Endothelial cell of umbilical vein (primary cell): ENCODE measurements around the gene LCN9. TPM values are rescaled to one million over a fixed set of nuclear protein-coding genes. Genes with fewer than 3 reads are reported as not detected.

Experiments
- BruUV-seq: library from RNA; stranded (reverse); fragments of 400-500 nt; replicated peaks from 2 replicates; lab custom pipeline; 2021; lab: Mats Ljungman, UMichigan
- CTCF ChIA-PET: fragments of 300-600, 350-600 bp; sonication (Branson Sonifier 250); formaldehyde crosslinking; loops from one replicate; lab custom pipeline; 2021; ENCODE audit warnings: antibody characterized with exemption, inconsistent platforms; lab: Charles Lee
- POLR2A ChIA-PET: fragments of 300-600, 350-600 bp; sonication (Branson Sonifier 250); formaldehyde crosslinking; loops from one replicate; lab custom pipeline; 2021; ENCODE audit warnings: antibody characterized with exemption, inconsistent platforms; lab: Charles Lee
- DNase-seq: peaks from one replicate; pipeline ENCODE4 v3.0.0-alpha.2; 2011; ENCODE audit warnings: low read depth, low spot score
- FAIRE-seq: peaks from 2 replicates; lab custom pipeline; 2011; peaks lifted over from hg19 to GRCh38; lab: Jason Lieb, UNC
- H2AFZ ChIP-seq: 2 replicates; pipeline ENCODE4 v1.6.0; 2012; ENCODE audit warnings: low read depth, low read length, control low read depth, inconsistent platforms
- H3K27ac ChIP-seq: 2 replicates; pipeline ENCODE4 v1.5.1; 2011; ENCODE audit warnings: low read depth, mild to moderate bottlenecking, control low read depth, low read length, moderate library complexity; ENCODE audit not compliant: insufficient read depth
- H3K27me3 ChIP-seq, 2 experiments: 2 replicates each; pipeline versions ENCODE4 v1.6.0 to v1.6.1; 2011; ENCODE audit warnings: low read length in 2 of 2, mixed read lengths in 1 of 2; ENCODE audit not compliant: control insufficient read depth in 2 of 2, insufficient read depth in 2 of 2
- H3K36me3 ChIP-seq, 2 experiments: 2 replicates in 1 of 2; 3 replicates in 1 of 2; pipeline ENCODE4 v1.5.1; 2011; ENCODE audit warnings: low read length in 2 of 2, mild to moderate bottlenecking in 1 of 2, moderate library complexity in 1 of 2; ENCODE audit not compliant: control insufficient read depth in 2 of 2, insufficient read depth in 2 of 2; ENCODE audit errors: extremely low read depth in 1 of 2
- H3K4me1 ChIP-seq: 3 replicates; pipeline ENCODE4 v1.5.1; 2011; ENCODE audit warnings: mild to moderate bottlenecking, low read length; ENCODE audit not compliant: control insufficient read depth, insufficient read depth; ENCODE audit errors: extremely low read depth
- H3K4me2 ChIP-seq: 2 replicates; pipeline ENCODE4 v1.6.1; 2011; ENCODE audit warnings: low read length, control low read depth, mixed read lengths; ENCODE audit not compliant: insufficient read depth
- H3K4me3 ChIP-seq, 3 experiments: fragments of 200-600 bp in 1 of 3; sonication (generic), shearing (Covaris generic) in 1 of 3; replicated peaks in 1 of 3; 2 replicates each; pipeline ENCODE4 v1.5.1; 2011 to 2016; ENCODE audit warnings: control low read depth in 3 of 3, low read length in 3 of 3, mild to moderate bottlenecking in 2 of 3, inconsistent platforms in 1 of 3, low read depth in 1 of 3, moderate library complexity in 1 of 3; ENCODE audit not compliant: insufficient read depth in 1 of 3
- H3K79me2 ChIP-seq: 2 replicates; pipeline ENCODE4 v1.6.0; 2012; ENCODE audit warnings: low read length, inconsistent platforms; ENCODE audit not compliant: control insufficient read depth, insufficient read depth
- H3K9ac ChIP-seq: replicated peaks from 2 replicates; pipeline ENCODE3; 2011; ENCODE audit warnings: low read length, control low read depth; ENCODE audit not compliant: insufficient read depth; ENCODE audit errors: extremely low read depth
- H3K9me1 ChIP-seq: replicated peaks from 3 replicates; pipeline ENCODE4 v1.6.0; 2011; ENCODE audit warnings: mild to moderate bottlenecking, low read length; ENCODE audit not compliant: control insufficient read depth, insufficient read depth; ENCODE audit errors: extremely low read depth
- H3K9me3 ChIP-seq: replicated peaks from 2 replicates; pipeline ENCODE4 v1.5.1; 2012; ENCODE audit warnings: low read length, inconsistent platforms; ENCODE audit not compliant: control insufficient read depth, insufficient read depth
- H4K20me1 ChIP-seq: replicated peaks from 2 replicates; pipeline ENCODE3; 2011; ENCODE audit warnings: mild to moderate bottlenecking, low read length; ENCODE audit not compliant: control insufficient read depth, insufficient read depth; ENCODE audit errors: extremely low read depth
- CTCF ChIP-seq, 2 donors: IDR thresholded peaks; 1 replicate in 1 of 2; 2 replicates in 1 of 2; pipeline ENCODE4 v1.5.1; 2011; ENCODE audit warnings: low read length in 2 of 2, mild to moderate bottlenecking in 2 of 2, moderate library complexity in 2 of 2, control low read depth in 1 of 2, inconsistent platforms in 1 of 2, low read depth in 1 of 2; ENCODE audit not compliant: insufficient read depth in 1 of 2; ENCODE audit errors: extremely low read depth in 1 of 2
- EZH2 ChIP-seq: IDR thresholded peaks from 2 replicates; pipeline ENCODE4 v1.6.1; 2012; ENCODE audit warnings: borderline replicate concordance, low read depth, mild to moderate bottlenecking, moderate library complexity, low read length, inconsistent platforms; ENCODE audit not compliant: severe bottlenecking
- FOS ChIP-seq: IDR thresholded peaks from 2 replicates; pipeline ENCODE4 v1.6.1; 2011; ENCODE audit warnings: mild to moderate bottlenecking, low read length, moderate library complexity, borderline replicate concordance; ENCODE audit not compliant: insufficient read depth
- GATA2 ChIP-seq: IDR thresholded peaks from 2 replicates; pipeline ENCODE4 v1.7.0; 2011; ENCODE audit warnings: low read depth, mild to moderate bottlenecking, moderate library complexity, mixed read lengths, low read length; ENCODE audit not compliant: insufficient read length, insufficient read depth
- JUN ChIP-seq: IDR thresholded peaks from 2 replicates; pipeline ENCODE4 v1.6.1; 2011; ENCODE audit warnings: borderline replicate concordance, low read depth; ENCODE audit not compliant: insufficient read length, insufficient read depth
- MAX ChIP-seq: IDR thresholded peaks from 2 replicates; pipeline ENCODE4 v1.6.1; 2011; ENCODE audit not compliant: insufficient read depth, insufficient read length
- MYC ChIP-seq: IDR thresholded peaks from one replicate; pipeline ENCODE4 v1.6.1; 2011; ENCODE audit warnings: mild to moderate bottlenecking, low read depth, low read length
- POLR2A ChIP-seq: IDR thresholded peaks from 2 replicates; pipeline ENCODE4 v1.6.1; 2012; ENCODE audit warnings: low read depth, mild to moderate bottlenecking, control low read depth, low read length
- POLR2AphosphoS5 ChIP-seq: IDR thresholded peaks from 2 replicates; pipeline ENCODE4 v1.6.1; 2012; ENCODE audit warnings: low read depth, mild to moderate bottlenecking, control low read depth, low read length, moderate library complexity; ENCODE audit not compliant: insufficient read depth
- dilution Hi-C: fragments of 300-500 bp; cut with MboI; formaldehyde crosslinking; loops from one replicate; pipeline ENCODE4 v1.15.0; 2019; ENCODE audit warnings: low sequenced_read_pairs; ENCODE audit not compliant: extremely low pct_ligation_motif_present
- intact Hi-C: fragments of 100-400 bp; cut with micrococcal nuclease; formaldehyde crosslinking; loops from one replicate; pipeline ENCODE4 v1.10.0; 2022
- polyA plus RNA-seq, 4 experiments: library from polyadenylated mRNA; depleted of rRNA in 3 of 4; stranded (reverse) in 3 of 4; unstranded in 1 of 4; fragments of >200 nt; gene quantifications; 2 replicates each; pipeline versions ENCODE4 v1.2.1 to v1.2.3, GENCODE V29; 2011 to 2012; ENCODE audit warnings: missing spikeins in 1 of 4
- total RNA-seq: library from RNA; stranded (reverse); gene quantifications from 2 replicates; pipeline ENCODE4 v1.2.3, GENCODE V29; 2021

LCN9 gene
- total and polyA plus RNA-seq, 2 donors (not counting 3 experiments of a cell fraction or from before 2014, with no cell fraction given) = not detected

GRCh38 chr9:135674977-135675376 is 11.9 kb downstream of the LCN9 start:
- TF ChIP-seq JUN (no peak), CTCF (IDR thresholded peaks at IDR 0.05; ENCODE audit: extremely low read depth in 1 of 2, insufficient read depth in 1 of 2, low read depth in 1 of 2, low read length in 2 of 2) (no peak), POLR2AphosphoS5 (no peak), MAX (no peak), FOS (no peak), POLR2A (no peak), EZH2 (no peak), GATA2 (no peak), MYC (no peak)
- no peaks in the 10 kb centered on the region for H3K36me3 ChIP-seq
- H3K4me1 ChIP-seq = no peaks in the 10 kb centered on the region
- no peak overlapping the region for H3K4me2 ChIP-seq
- H3K9ac ChIP-seq = no peak overlapping the region
- dilution Hi-C loops (no loop called here), intact Hi-C loops (no loop called here)
- H3K27me3 ChIP-seq = no peaks in the 10 kb centered on the region
- no peak for FAIRE-seq
- no peaks in the 10 kb centered on the region for H3K79me2 ChIP-seq
- BruUV-seq = no TSS peak
- ChIA-PET POLR2A (no interaction called here), CTCF (no interaction called here)
- no peak overlapping the region for H3K4me3 ChIP-seq
- no peaks in the 10 kb centered on the region for H3K9me3 ChIP-seq
- H4K20me1 ChIP-seq = no peaks in the 10 kb centered on the region
- H3K9me1 ChIP-seq = no peaks in the 10 kb centered on the region
- DNase-seq = no peak
- no peak overlapping the region for H2AFZ ChIP-seq
- H3K27ac ChIP-seq = no peak overlapping the region
